GM12891 (cell line): ENCODE results near the gene LSG1.

ENCODE experiments used
- DNase-seq: peaks from one replicate; pipeline ENCODE4 v3.0.0; 2011; ENCODE audit warnings: low spot score; ENCODE audit not compliant: insufficient read length
- FAIRE-seq: peaks from 2 replicates; lab custom pipeline; 2011; peaks lifted over from hg19 to GRCh38; lab: Jason Lieb, UNC
- PAX5 ChIP-seq: IDR thresholded peaks from 2 replicates; pipeline ENCODE4 v1.6.1; 2011; ENCODE audit warnings: low read length, moderate library complexity, mild to moderate bottlenecking; ENCODE audit not compliant: insufficient read depth, severe bottlenecking
- POLR2A ChIP-seq: IDR thresholded peaks from 2 replicates; pipeline ENCODE4 v1.6.1; 2011; ENCODE audit warnings: low read depth, low read length, control low read depth
- POLR2AphosphoS5 ChIP-seq: IDR thresholded peaks from 2 replicates; pipeline ENCODE4 v1.6.1; 2011; ENCODE audit warnings: low read depth, low read length, control low read depth
- POU2F2 ChIP-seq: IDR thresholded peaks from 2 replicates; pipeline ENCODE4 v1.6.1; 2011; ENCODE audit warnings: low read depth, mild to moderate bottlenecking, control low read depth, low read length, moderate library complexity
- SPI1 ChIP-seq: IDR thresholded peaks from 2 replicates; pipeline ENCODE4 v1.6.1; 2011; ENCODE audit warnings: low read depth, low read length, control low read depth
- TAF1 ChIP-seq: IDR thresholded peaks from 2 replicates; pipeline ENCODE4 v1.6.1; 2011; ENCODE audit warnings: low read depth, low read length, control low read depth

The LSG1 gene

DNA sequence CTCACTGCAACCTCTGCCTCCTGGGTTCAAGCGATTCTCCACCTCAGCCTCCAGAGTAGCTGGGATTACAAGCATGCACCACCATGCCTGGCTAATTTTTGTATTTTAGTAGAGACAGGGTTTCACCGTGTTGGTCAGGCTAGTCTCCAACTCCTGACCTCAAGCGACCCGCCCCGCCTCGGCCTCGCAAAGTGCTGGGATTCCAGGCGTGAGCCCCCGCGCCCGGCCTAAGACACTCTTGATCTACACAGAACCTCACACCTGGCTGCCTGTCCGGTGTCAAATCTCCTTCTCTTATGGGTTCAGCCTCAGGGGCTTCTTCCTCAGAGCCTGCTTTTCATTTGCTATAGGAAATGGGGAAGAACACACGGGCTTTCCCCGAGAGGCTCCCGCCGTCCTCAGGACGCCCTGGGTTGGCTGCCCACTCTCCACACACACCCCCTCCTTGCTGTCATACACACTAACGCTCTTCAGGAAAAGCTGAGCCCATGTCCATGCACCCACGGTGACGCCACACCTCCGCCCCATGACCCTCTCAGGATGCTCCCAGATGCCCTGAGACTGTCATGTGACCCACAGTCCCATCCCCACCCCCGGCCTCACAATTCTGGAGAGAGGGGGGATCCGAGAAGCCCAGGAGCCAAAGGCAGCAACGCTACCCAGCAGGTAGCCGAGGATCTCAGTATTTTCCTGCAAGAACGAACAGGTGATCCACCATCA, 49.2 kb downstream of the LSG1 start:
- FAIRE-seq (no peak), DNase-seq (no peak)
- TF ChIP-seq POU2F2 (no peak), POLR2AphosphoS5 (no peak), TAF1 (no peak), POLR2A (no peak), SPI1 (no peak)

GRCh38 chr3:194621947-194622346, 50.0 kb downstream of the LSG1 start:
- FAIRE-seq = no peak
- no peak for TF ChIP-seq SPI1
- no peak for TF ChIP-seq PAX5
- no peak for TF ChIP-seq TAF1
- no peak for TF ChIP-seq POLR2AphosphoS5
- no peak for TF ChIP-seq POU2F2
- TF ChIP-seq POLR2A = no peak
- no peak for DNase-seq

- FAIRE-seq (no peak), DNase-seq (no peak)
- TF ChIP-seq SPI1 = no peak
- no peak for TF ChIP-seq PAX5
- no peak for TF ChIP-seq POLR2AphosphoS5
- no peak for TF ChIP-seq TAF1
- TF ChIP-seq POU2F2 = no peak
- no peak for TF ChIP-seq POLR2A
Measured at GRCh38 chr3:194620196-194620595, 51.8 kb downstream of the LSG1 start.

DNA sequence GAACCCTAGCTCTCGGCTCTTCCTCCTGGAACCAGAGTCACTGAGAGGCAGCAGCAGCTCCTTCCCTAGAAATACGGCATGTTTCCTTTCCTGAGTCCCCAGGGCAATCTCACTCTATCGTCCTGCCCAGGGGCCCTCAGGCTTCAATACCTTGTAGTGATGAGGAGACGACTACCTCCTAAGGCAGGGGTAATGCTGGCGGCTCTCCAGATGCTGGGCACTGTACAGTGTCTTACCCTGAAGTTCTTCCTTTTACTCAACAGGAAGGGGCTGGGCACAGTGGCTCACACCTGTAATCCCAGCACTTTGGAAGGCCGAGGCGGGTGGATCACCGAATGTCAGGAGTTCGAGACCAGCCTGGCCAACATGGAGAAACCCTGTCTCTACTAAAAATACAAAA, 52.2 kb downstream of the LSG1 start:
- DNase-seq (no peak), FAIRE-seq (no peak)
- TF ChIP-seq POLR2AphosphoS5 = no peak
- no peak for TF ChIP-seq POLR2A
- no peak for TF ChIP-seq TAF1

DNA sequence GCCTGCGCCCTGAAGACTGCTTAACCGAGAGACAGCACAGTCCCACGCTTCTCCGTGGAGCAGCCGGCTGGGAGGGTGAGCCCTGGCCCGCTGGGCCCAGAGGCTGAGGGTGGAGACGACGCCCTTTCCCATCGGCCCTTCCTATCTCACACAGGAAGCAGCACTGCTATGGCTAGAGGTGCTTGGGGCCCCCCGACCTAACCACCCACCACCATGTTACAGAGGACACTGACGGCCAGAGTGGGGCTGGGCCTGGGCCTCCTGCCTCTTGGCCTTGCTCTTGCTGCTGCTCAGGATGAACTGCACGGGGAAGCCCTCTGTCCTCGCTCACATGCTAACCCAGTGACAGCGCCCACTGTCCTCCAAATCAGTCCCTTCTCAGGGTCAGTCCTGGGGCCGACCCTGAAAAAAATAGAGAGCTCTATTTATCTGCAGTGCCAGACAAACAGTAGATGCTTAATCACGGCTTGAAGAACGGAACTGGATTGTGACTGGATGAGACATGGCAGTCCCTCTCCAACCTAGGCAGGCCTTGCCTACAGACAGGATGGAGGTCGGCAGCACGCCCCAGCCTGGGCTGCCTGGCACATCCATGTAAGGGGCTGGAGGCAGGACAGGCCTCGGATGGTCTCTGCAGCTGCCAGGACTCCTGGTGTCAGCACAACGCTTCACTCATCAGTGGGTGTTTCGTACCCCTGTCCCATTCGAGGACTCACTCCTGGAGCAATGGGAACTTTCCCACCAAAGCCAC, 53.0 kb downstream of the LSG1 start:
- no peak for DNase-seq
- no peak for FAIRE-seq
- TF ChIP-seq POLR2A (no peak), PAX5 (no peak), TAF1 (no peak), SPI1 (no peak), POLR2AphosphoS5 (no peak), POU2F2 (no peak)

GRCh38 chr3:194617827-194618226, 54.2 kb downstream of the LSG1 start:
- no peak for FAIRE-seq
- DNase-seq = no peak
- TF ChIP-seq TAF1 (no peak), POLR2AphosphoS5 (no peak), POLR2A (no peak), PAX5 (no peak), SPI1 (no peak), POU2F2 (no peak)

DNA sequence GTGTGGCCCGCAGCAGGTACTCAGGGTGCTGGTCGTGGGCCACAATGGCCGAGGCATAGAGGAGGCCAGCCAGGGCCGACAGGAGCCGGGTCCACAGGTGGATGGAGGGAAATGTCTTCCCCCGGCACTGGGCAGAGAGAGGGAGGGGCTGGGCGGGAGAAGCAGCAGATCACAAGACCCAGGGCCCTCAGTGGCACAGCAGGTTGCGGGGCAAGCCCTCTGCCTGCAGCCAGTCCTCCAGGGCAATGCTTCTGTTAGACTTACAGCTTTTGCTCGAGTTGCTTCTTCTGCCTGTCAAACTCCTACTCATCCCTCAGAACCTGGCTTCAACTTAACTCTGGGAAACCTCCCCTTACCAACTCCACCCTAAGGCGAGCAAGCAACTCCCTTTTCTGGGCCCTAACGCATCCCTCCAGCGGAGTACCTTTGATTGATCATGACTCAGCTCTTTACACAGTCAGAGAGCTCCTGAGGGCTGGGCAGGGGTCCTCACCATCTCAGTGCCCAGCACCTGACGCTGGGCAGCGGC, 54.8 kb downstream of the LSG1 start:
- FAIRE-seq = no peak
- TF ChIP-seq POLR2AphosphoS5 (no peak), PAX5 (no peak), POU2F2 (no peak), SPI1 (no peak), POLR2A (no peak), TAF1 (no peak)
- DNase-seq = no peak

GRCh38 chr3:194615226-194615625, 56.8 kb downstream of the LSG1 start:
- no peak for TF ChIP-seq TAF1
- no peak for TF ChIP-seq POU2F2
- no peak for TF ChIP-seq POLR2A
- TF ChIP-seq SPI1 = no peak
- TF ChIP-seq PAX5 = no peak
- DNase-seq = no peak
- no peak for FAIRE-seq

- DNase-seq (no peak), FAIRE-seq (no peak)
- TF ChIP-seq SPI1 = no peak
- TF ChIP-seq POLR2AphosphoS5 = no peak
- no peak for TF ChIP-seq POU2F2
- no peak for TF ChIP-seq POLR2A
- no peak for TF ChIP-seq TAF1
- TF ChIP-seq PAX5 = no peak
Measured at GRCh38 chr3:194612221-194612620, 59.8 kb downstream of the LSG1 start.

- no peak for FAIRE-seq
- no peak for DNase-seq
- TF ChIP-seq POLR2AphosphoS5 = no peak
- TF ChIP-seq POLR2A = no peak
- no peak for TF ChIP-seq TAF1
- TF ChIP-seq POU2F2 = no peak
- no peak for TF ChIP-seq SPI1
- TF ChIP-seq PAX5 = no peak
Measured at GRCh38 chr3:194610689-194611088, 61.3 kb downstream of the LSG1 start.
